Endothelial cell of umbilical vein (primary cell): Measurements from ENCODE around the gene ZNF438. TPM values are rescaled to one million over a fixed set of nuclear protein-coding genes. Genes with fewer than 3 reads are reported as not detected.

ENCODE experiments used
- BruUV-seq: library from RNA; stranded (reverse); fragments of 400-500 nt; replicated peaks from 2 replicates; lab custom pipeline; 2021; lab: Mats Ljungman, UMichigan
- CTCF ChIA-PET: fragments of 300-600, 350-600 bp; sonication (Branson Sonifier 250); formaldehyde crosslinking; loops from one replicate; lab custom pipeline; 2021; ENCODE audit warnings: antibody characterized with exemption, inconsistent platforms; lab: Charles Lee
- POLR2A ChIA-PET: fragments of 300-600, 350-600 bp; sonication (Branson Sonifier 250); formaldehyde crosslinking; loops from one replicate; lab custom pipeline; 2021; ENCODE audit warnings: antibody characterized with exemption, inconsistent platforms; lab: Charles Lee
- DNase-seq: peaks from one replicate; pipeline ENCODE4 v3.0.0-alpha.2; 2011; ENCODE audit warnings: low read depth, low spot score
- FAIRE-seq: peaks from 2 replicates; lab custom pipeline; 2011; peaks lifted over from hg19 to GRCh38; lab: Jason Lieb, UNC
- H2AFZ ChIP-seq: 2 replicates; pipeline ENCODE4 v1.6.0; 2012; ENCODE audit warnings: low read depth, low read length, control low read depth, inconsistent platforms
- H3K27ac ChIP-seq: 2 replicates; pipeline ENCODE4 v1.5.1; 2011; ENCODE audit warnings: low read depth, mild to moderate bottlenecking, control low read depth, low read length, moderate library complexity; ENCODE audit not compliant: insufficient read depth
- H3K27me3 ChIP-seq, 2 experiments: 2 replicates each; pipeline versions ENCODE4 v1.6.0 to v1.6.1; 2011; ENCODE audit warnings: low read length in 2 of 2, mixed read lengths in 1 of 2; ENCODE audit not compliant: control insufficient read depth in 2 of 2, insufficient read depth in 2 of 2
- H3K36me3 ChIP-seq, 2 experiments: 2 replicates in 1 of 2; 3 replicates in 1 of 2; pipeline ENCODE4 v1.5.1; 2011; ENCODE audit warnings: low read length in 2 of 2, mild to moderate bottlenecking in 1 of 2, moderate library complexity in 1 of 2; ENCODE audit not compliant: control insufficient read depth in 2 of 2, insufficient read depth in 2 of 2; ENCODE audit errors: extremely low read depth in 1 of 2
- H3K4me1 ChIP-seq: 3 replicates; pipeline ENCODE4 v1.5.1; 2011; ENCODE audit warnings: mild to moderate bottlenecking, low read length; ENCODE audit not compliant: control insufficient read depth, insufficient read depth; ENCODE audit errors: extremely low read depth
- H3K4me2 ChIP-seq: 2 replicates; pipeline ENCODE4 v1.6.1; 2011; ENCODE audit warnings: low read length, control low read depth, mixed read lengths; ENCODE audit not compliant: insufficient read depth
- H3K4me3 ChIP-seq, 3 experiments: fragments of 200-600 bp in 1 of 3; sonication (generic), shearing (Covaris generic) in 1 of 3; replicated peaks in 1 of 3; 2 replicates each; pipeline ENCODE4 v1.5.1; 2011 to 2016; ENCODE audit warnings: control low read depth in 3 of 3, low read length in 3 of 3, mild to moderate bottlenecking in 2 of 3, inconsistent platforms in 1 of 3, low read depth in 1 of 3, moderate library complexity in 1 of 3; ENCODE audit not compliant: insufficient read depth in 1 of 3
- H3K79me2 ChIP-seq: 2 replicates; pipeline ENCODE4 v1.6.0; 2012; ENCODE audit warnings: low read length, inconsistent platforms; ENCODE audit not compliant: control insufficient read depth, insufficient read depth
- H3K9ac ChIP-seq: replicated peaks from 2 replicates; pipeline ENCODE3; 2011; ENCODE audit warnings: low read length, control low read depth; ENCODE audit not compliant: insufficient read depth; ENCODE audit errors: extremely low read depth
- H3K9me1 ChIP-seq: replicated peaks from 3 replicates; pipeline ENCODE4 v1.6.0; 2011; ENCODE audit warnings: mild to moderate bottlenecking, low read length; ENCODE audit not compliant: control insufficient read depth, insufficient read depth; ENCODE audit errors: extremely low read depth
- H3K9me3 ChIP-seq: replicated peaks from 2 replicates; pipeline ENCODE4 v1.5.1; 2012; ENCODE audit warnings: low read length, inconsistent platforms; ENCODE audit not compliant: control insufficient read depth, insufficient read depth
- H4K20me1 ChIP-seq: replicated peaks from 2 replicates; pipeline ENCODE3; 2011; ENCODE audit warnings: mild to moderate bottlenecking, low read length; ENCODE audit not compliant: control insufficient read depth, insufficient read depth; ENCODE audit errors: extremely low read depth
- EZH2 ChIP-seq: IDR thresholded peaks from 2 replicates; pipeline ENCODE4 v1.6.1; 2012; ENCODE audit warnings: borderline replicate concordance, low read depth, mild to moderate bottlenecking, moderate library complexity, low read length, inconsistent platforms; ENCODE audit not compliant: severe bottlenecking
- FOS ChIP-seq: IDR thresholded peaks from 2 replicates; pipeline ENCODE4 v1.6.1; 2011; ENCODE audit warnings: mild to moderate bottlenecking, low read length, moderate library complexity, borderline replicate concordance; ENCODE audit not compliant: insufficient read depth
- GATA2 ChIP-seq: IDR thresholded peaks from 2 replicates; pipeline ENCODE4 v1.7.0; 2011; ENCODE audit warnings: low read depth, mild to moderate bottlenecking, moderate library complexity, mixed read lengths, low read length; ENCODE audit not compliant: insufficient read length, insufficient read depth
- JUN ChIP-seq: IDR thresholded peaks from 2 replicates; pipeline ENCODE4 v1.6.1; 2011; ENCODE audit warnings: borderline replicate concordance, low read depth; ENCODE audit not compliant: insufficient read length, insufficient read depth
- MYC ChIP-seq: IDR thresholded peaks from one replicate; pipeline ENCODE4 v1.6.1; 2011; ENCODE audit warnings: mild to moderate bottlenecking, low read depth, low read length
- POLR2A ChIP-seq: IDR thresholded peaks from 2 replicates; pipeline ENCODE4 v1.6.1; 2012; ENCODE audit warnings: low read depth, mild to moderate bottlenecking, control low read depth, low read length
- POLR2AphosphoS5 ChIP-seq: IDR thresholded peaks from 2 replicates; pipeline ENCODE4 v1.6.1; 2012; ENCODE audit warnings: low read depth, mild to moderate bottlenecking, control low read depth, low read length, moderate library complexity; ENCODE audit not compliant: insufficient read depth
- dilution Hi-C: fragments of 300-500 bp; cut with MboI; formaldehyde crosslinking; loops from one replicate; pipeline ENCODE4 v1.15.0; 2019; ENCODE audit warnings: low sequenced_read_pairs; ENCODE audit not compliant: extremely low pct_ligation_motif_present
- intact Hi-C: fragments of 100-400 bp; cut with micrococcal nuclease; formaldehyde crosslinking; loops from one replicate; pipeline ENCODE4 v1.10.0; 2022
- polyA plus RNA-seq, 4 experiments: library from polyadenylated mRNA; depleted of rRNA in 3 of 4; stranded (reverse) in 3 of 4; unstranded in 1 of 4; fragments of >200 nt; gene quantifications; 2 replicates each; pipeline versions ENCODE4 v1.2.1 to v1.2.3, GENCODE V29; 2011 to 2012; ENCODE audit warnings: missing spikeins in 1 of 4
- total RNA-seq: library from RNA; stranded (reverse); gene quantifications from 2 replicates; pipeline ENCODE4 v1.2.3, GENCODE V29; 2021
- TF ChIP-seq, protein P1 (sequence below), 2 donors: IDR thresholded peaks; 1 replicate in 1 of 2; 2 replicates in 1 of 2; pipeline ENCODE4 v1.5.1; 2011; ENCODE audit warnings: low read length in 2 of 2, mild to moderate bottlenecking in 2 of 2, moderate library complexity in 2 of 2, control low read depth in 1 of 2, inconsistent platforms in 1 of 2, low read depth in 1 of 2; ENCODE audit not compliant: insufficient read depth in 1 of 2; ENCODE audit errors: extremely low read depth in 1 of 2
- TF ChIP-seq, protein P2 (sequence below): IDR thresholded peaks from 2 replicates; pipeline ENCODE4 v1.6.1; 2011; ENCODE audit not compliant: insufficient read depth, insufficient read length

Gene ZNF438
- total and polyA plus RNA-seq, 2 donors (not counting 3 experiments of a cell fraction or from before 2014, with no cell fraction given), result 7.2 to 15.1 TPM

DNA sequence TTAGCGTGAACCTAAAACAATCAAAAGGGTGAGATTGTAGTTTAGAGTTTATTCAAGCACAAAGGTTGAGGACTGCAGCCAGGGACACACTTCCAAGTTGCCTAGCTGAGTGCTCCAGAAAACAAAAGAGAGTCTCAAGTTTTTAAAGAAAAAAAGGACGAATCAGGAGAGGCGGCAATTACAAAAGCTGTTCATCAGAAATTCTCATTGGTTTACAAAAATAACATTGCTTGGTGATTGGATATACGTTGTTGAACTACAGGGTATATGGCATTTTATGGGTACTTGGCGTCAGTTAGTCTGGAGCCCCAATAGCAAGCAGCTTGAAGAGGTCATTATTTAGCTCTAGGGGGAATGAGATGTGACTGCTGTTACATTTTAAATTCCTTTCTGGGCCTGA lies 11.5 kb downstream of the ZNF438 start:
- Histone ChIP-seq H3K79me2 (no peaks in the 10 kb centered on the region), H3K9ac (no peak overlapping the region), H3K9me3 (no peaks in the 10 kb centered on the region), H4K20me1 (no peaks in the 10 kb centered on the region), H3K27me3 (no peaks in the 10 kb centered on the region), H3K4me2 (no peak overlapping the region), H2AFZ (no peak overlapping the region), H3K4me1 (no peaks in the 10 kb centered on the region), H3K4me3 (no peak overlapping the region), H3K9me1 (no peaks in the 10 kb centered on the region), H3K36me3 (no peaks in the 10 kb centered on the region), H3K27ac (no peak overlapping the region)
- no TSS peak for BruUV-seq
- dilution Hi-C loops (no loop called here), intact Hi-C loops (no loop called here)
- ChIA-PET POLR2A (no interaction called here), CTCF (interaction anchor here (0.6 to 1.4 kb wide), 4 partner anchors 11 to 596 kb away, joined by 3 to 4 read pairs (median 4); partner anchors contain the start of gene ZNF438)
- TF ChIP-seq, protein P1, sequence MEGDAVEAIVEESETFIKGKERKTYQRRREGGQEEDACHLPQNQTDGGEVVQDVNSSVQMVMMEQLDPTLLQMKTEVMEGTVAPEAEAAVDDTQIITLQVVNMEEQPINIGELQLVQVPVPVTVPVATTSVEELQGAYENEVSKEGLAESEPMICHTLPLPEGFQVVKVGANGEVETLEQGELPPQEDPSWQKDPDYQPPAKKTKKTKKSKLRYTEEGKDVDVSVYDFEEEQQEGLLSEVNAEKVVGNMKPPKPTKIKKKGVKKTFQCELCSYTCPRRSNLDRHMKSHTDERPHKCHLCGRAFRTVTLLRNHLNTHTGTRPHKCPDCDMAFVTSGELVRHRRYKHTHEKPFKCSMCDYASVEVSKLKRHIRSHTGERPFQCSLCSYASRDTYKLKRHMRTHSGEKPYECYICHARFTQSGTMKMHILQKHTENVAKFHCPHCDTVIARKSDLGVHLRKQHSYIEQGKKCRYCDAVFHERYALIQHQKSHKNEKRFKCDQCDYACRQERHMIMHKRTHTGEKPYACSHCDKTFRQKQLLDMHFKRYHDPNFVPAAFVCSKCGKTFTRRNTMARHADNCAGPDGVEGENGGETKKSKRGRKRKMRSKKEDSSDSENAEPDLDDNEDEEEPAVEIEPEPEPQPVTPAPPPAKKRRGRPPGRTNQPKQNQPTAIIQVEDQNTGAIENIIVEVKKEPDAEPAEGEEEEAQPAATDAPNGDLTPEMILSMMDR (IDR thresholded peaks at IDR 0.05; ENCODE audit: extremely low read depth in 1 of 2, insufficient read depth in 1 of 2, low read depth in 1 of 2, low read length in 2 of 2), result no peak
- TF ChIP-seq EZH2 (no peak), POLR2A (no peak), JUN (no peak), MYC (no peak), GATA2 (no peak), POLR2AphosphoS5 (no peak), FOS (no peak)
- TF ChIP-seq, protein P2, sequence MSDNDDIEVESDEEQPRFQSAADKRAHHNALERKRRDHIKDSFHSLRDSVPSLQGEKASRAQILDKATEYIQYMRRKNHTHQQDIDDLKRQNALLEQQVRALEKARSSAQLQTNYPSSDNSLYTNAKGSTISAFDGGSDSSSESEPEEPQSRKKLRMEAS, result no peak
- FAIRE-seq (no peak), DNase-seq (no peak)
